Choroid plexus epithelial cell (primary cell): ENCODE measurements around the gene FXYD5.

Experiments used
- DNase-seq: peaks from one replicate; pipeline ENCODE4 v3.0.0-alpha.2; 2010; ENCODE audit warnings: low read depth
- H3K4me3 ChIP-seq: 2 replicates; pipeline ENCODE4 v1.5.1; 2011; ENCODE audit warnings: low read depth, mild to moderate bottlenecking, control low read depth, low read length, moderate library complexity
- CTCF ChIP-seq: conservative IDR thresholded peaks from 2 replicates; pipeline ENCODE4 v1.5.1; 2011; ENCODE audit warnings: low read depth, mild to moderate bottlenecking, control low read depth, inconsistent platforms, low read length, moderate library complexity

Gene FXYD5

GRCh38 chr19:35167251-35168119 lies 12.9 kb downstream of the FXYD5 start:
- H3K4me3 ChIP-seq: no peak overlapping the region
- no peak for DNase-seq
- no peak for TF ChIP-seq CTCF

- no peak for DNase-seq
- H3K4me3 ChIP-seq: no peak overlapping the region
- TF ChIP-seq CTCF: no peak
These were observed 13.7 kb downstream of the FXYD5 start for GRCh38 chr19:35168196-35168595.

- H3K4me3 ChIP-seq: no peak overlapping the region
- no peak for TF ChIP-seq CTCF
- no peak for DNase-seq
These were observed 14.9 kb downstream of the FXYD5 start for GRCh38 chr19:35169221-35169995.

GRCh38 chr19:35170359-35171061 lies 16.0 kb downstream of the FXYD5 start:
- no peak for TF ChIP-seq CTCF
- DNase-seq: no peak
- no peak overlapping the region for H3K4me3 ChIP-seq

GRCh38 chr19:35171730-35172129 lies 17.2 kb downstream of the FXYD5 start:
- no peak overlapping the region for H3K4me3 ChIP-seq
- TF ChIP-seq CTCF: no peak
- no peak for DNase-seq

- TF ChIP-seq CTCF: no peak
- no peak for DNase-seq
- H3K4me3 ChIP-seq: no peak overlapping the region
These were observed 19.7 kb downstream of the FXYD5 start for GRCh38 chr19:35174226-35174625.
